Testis (tissue), 3 donors: Measurements from ENCODE around the gene CAMP. TPM values are rescaled to one million over a fixed set of nuclear protein-coding genes. Genes with fewer than 3 reads are reported as not detected.

Experiments
- DNase-seq: peaks from one replicate; pipeline ENCODE4 v3.0.0-alpha.2; 2019
- H3K27ac ChIP-seq, 2 donors: fragments of 200-600 bp; sonication (generic); one replicate each; pipeline ENCODE4 v1.5.1; 2019
- H3K27me3 ChIP-seq: fragments of 200-600 bp; sonication (generic); one replicate; pipeline ENCODE4 v1.5.1; 2019
- H3K36me3 ChIP-seq: fragments of 200-600 bp; sonication (generic); one replicate; pipeline ENCODE4 v1.5.1; 2017; ENCODE audit warnings: low read depth; ENCODE audit errors: missing control alignments
- H3K4me1 ChIP-seq: fragments of 200-600 bp; sonication (generic); one replicate; pipeline ENCODE4 v1.5.1; 2019
- H3K4me3 ChIP-seq, 2 donors: fragments of 200-600 bp; sonication (generic); one replicate each; pipeline ENCODE4 v1.5.1; 2017 to 2019
- H3K9me3 ChIP-seq: fragments of 200-600 bp; sonication (generic); one replicate; pipeline ENCODE4 v1.5.1; 2017
- POLR2A ChIP-seq: fragments of 450-650 bp; IDR thresholded peaks from one replicate; pipeline ENCODE4 v1.6.1; 2017; ENCODE audit warnings: antibody characterized with exemption, mild to moderate bottlenecking, moderate library complexity
- WGBS, 2 donors: methylation state at CpG; one replicate each; pipeline ENCODE4 v1.1.5; 2018; 5-methylcytosine and 5-hydroxymethylcytosine counted together
- intact Hi-C: fragments of 100-400 bp; cut with DNase I; formaldehyde crosslinking; loops from one replicate; pipeline ENCODE4 v1.15.1; 2023; ENCODE audit warnings: low total_unique reads
- polyA plus RNA-seq: library from polyadenylated mRNA; stranded (reverse); fragments of 350-450 nt; fragmentation: Illumina TruSeq; extraction: RNeasy Lipid Tissue Mini Kit (QIAGEN cat#74804); gene quantifications from one replicate; pipeline ENCODE4 v1.2.3, GENCODE V29; 2014; ENCODE audit warnings: low read depth, low replicate concordance; ENCODE audit not compliant: insufficient read depth
- total RNA-seq, 2 donors: library from RNA; depleted of rRNA; stranded (reverse); fragments of >200 nt; gene quantifications; one replicate each; pipeline ENCODE4 v1.2.3, GENCODE V29; 2016
- TF ChIP-seq, protein P1 (sequence below), 3 experiments: fragments of 450-650 bp in 2 of 3; fragments of 200-600 bp in 1 of 3; sonication (generic) in 1 of 3; IDR thresholded peaks; one replicate each; pipeline ENCODE4 v1.5.1; 2016 to 2019; ENCODE audit warnings: antibody characterized with exemption in 3 of 3, mild to moderate bottlenecking in 2 of 3, moderate library complexity in 1 of 3

CAMP gene
- total and polyA plus RNA-seq, 3 donors from 2014 or later, result 1.4 to 2.8 (median 1.7) TPM

DNA sequence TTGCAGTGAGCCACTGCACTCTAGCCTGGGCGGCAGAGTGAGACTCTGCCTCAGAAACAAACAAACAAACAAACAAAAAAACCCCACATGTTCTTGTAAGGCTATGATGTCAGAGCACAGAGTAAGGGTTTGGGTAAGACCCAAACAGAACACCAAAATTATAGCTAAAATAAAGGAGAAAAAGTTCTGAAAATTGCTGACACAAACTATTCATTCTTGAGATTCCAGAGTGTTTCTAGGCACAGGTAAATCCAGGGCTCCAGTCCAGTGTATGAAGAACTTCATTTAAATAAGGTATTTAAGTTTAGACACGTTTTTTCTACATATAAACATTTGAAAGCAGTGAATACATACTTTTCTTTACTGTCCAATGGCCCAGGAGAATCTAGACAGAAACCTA, 39.0 kb upstream of the CAMP start:
- H3K36me3 ChIP-seq, result no peaks in the 10 kb centered on the region
- peaks cover 11% of the 10 kb centered on the region for H3K4me1 ChIP-seq
- no peaks in the 10 kb centered on the region for H3K9me3 ChIP-seq
- intact Hi-C loops, result no loop called here
- DNase-seq, result no peak
- H3K27ac ChIP-seq, result no peak overlapping the region
- no peak overlapping the region for H3K4me3 ChIP-seq
- 89 to 91% methylated on average over 2 of the region's 2 CpGs for WGBS, 2 donors
- no peak for TF ChIP-seq POLR2A
- TF ChIP-seq, protein P1, sequence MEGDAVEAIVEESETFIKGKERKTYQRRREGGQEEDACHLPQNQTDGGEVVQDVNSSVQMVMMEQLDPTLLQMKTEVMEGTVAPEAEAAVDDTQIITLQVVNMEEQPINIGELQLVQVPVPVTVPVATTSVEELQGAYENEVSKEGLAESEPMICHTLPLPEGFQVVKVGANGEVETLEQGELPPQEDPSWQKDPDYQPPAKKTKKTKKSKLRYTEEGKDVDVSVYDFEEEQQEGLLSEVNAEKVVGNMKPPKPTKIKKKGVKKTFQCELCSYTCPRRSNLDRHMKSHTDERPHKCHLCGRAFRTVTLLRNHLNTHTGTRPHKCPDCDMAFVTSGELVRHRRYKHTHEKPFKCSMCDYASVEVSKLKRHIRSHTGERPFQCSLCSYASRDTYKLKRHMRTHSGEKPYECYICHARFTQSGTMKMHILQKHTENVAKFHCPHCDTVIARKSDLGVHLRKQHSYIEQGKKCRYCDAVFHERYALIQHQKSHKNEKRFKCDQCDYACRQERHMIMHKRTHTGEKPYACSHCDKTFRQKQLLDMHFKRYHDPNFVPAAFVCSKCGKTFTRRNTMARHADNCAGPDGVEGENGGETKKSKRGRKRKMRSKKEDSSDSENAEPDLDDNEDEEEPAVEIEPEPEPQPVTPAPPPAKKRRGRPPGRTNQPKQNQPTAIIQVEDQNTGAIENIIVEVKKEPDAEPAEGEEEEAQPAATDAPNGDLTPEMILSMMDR (IDR thresholded peaks at IDR 0.05), result no peak
- no peaks in the 10 kb centered on the region for H3K27me3 ChIP-seq

DNA sequence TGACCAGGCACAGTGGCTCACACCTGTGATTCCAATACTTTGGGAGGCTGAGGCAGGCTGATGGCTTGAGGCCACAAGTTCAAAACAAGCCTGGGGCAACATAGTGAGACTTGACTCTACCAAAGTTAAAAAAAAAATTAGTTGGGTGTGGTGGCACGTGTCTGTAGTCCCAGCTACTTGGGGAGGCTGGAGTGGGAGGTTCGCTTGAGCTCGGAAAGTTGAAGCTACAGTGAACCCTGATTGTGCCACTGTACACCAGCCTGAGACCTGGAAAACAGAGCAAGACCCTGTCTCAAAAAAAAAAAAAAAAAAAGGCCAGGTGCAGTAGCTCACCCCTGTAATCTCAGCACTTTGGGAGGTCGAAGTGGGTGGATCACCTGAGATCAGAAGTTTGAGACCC, 38.2 kb upstream of the CAMP start:
- H3K27me3 ChIP-seq, result no peaks in the 10 kb centered on the region
- no peak for DNase-seq
- H3K4me1 ChIP-seq, result peaks cover 11% of the 10 kb centered on the region
- WGBS, 2 donors, result 91 to 96% methylated on average over 4 of the region's 4 CpGs
- intact Hi-C loops, result no loop called here
- H3K27ac ChIP-seq, result no peak overlapping the region
- H3K4me3 ChIP-seq, result no peak overlapping the region
- H3K36me3 ChIP-seq, result no peaks in the 10 kb centered on the region
- H3K9me3 ChIP-seq, result no peaks in the 10 kb centered on the region
- TF ChIP-seq, protein P1 (IDR thresholded peaks at IDR 0.05), result no peak
- no peak for TF ChIP-seq POLR2A

DNA sequence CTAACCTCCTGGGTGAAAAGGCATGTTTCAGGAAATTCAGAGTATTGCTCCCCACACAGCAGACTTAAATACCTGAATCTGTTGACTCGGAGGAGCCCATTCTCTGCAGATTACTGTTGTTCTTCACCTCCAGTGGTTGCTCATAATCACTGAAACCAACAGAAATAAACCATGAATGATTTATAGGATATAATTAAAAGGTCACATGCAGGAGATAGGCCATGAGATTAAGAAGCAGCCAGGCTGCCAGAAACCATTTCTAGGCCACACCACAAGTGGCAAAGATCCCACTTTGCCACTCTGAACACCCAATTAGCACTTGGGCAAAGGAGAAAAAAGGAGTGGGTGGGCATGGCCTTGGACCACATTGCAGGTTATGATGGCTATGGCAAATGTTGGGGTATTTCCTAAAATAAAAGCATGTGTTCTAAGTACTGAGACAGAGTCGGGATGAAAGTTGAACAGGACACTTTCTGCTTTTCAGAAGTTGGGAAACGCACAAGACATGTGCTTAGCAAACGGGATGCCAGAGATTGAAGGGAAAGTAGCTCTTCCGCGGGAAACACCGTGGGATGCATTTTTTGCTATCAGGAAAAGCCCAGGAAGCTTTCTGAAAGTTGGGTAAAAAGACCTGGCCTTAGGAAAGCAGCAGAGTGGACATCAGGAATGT, 36.5 kb upstream of the CAMP start:
- Histone ChIP-seq H3K36me3 (no peaks in the 10 kb centered on the region), H3K27me3 (no peaks in the 10 kb centered on the region), H3K4me1 (peaks cover 11% of the 10 kb centered on the region), H3K4me3 (peak overlapping the region; percentile 75 to 76), H3K9me3 (no peaks in the 10 kb centered on the region), H3K27ac (peak overlapping the region in 1 of 2 donors; percentile 78)
- TF ChIP-seq POLR2A, result no peak
- TF ChIP-seq, protein P1 (IDR thresholded peaks at IDR 0.05), result no peak
- DNase-seq, result no peak
- 16 to 24% methylated on average over 7 of the region's 7 CpGs for WGBS, 2 donors
- intact Hi-C loops, result no loop called here

DNA sequence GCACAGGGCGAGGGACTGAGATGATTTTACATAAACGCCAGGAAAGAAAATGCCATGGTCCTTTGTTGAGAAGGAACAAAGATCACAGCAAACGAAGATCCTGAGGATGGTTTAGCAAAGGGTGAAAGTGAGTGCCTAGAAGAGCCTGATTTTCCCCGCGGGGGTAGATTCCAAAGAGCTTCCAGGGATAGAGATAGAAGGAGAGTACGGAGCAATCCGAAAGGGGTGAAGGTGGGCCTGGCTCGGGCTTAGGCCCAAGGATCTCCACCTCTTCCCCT, 36.1 kb upstream of the CAMP start:
- Histone ChIP-seq H3K27me3 (no peaks in the 10 kb centered on the region), H3K27ac (peak overlapping the region in 1 of 2 donors; percentile 78), H3K9me3 (no peaks in the 10 kb centered on the region), H3K36me3 (no peaks in the 10 kb centered on the region), H3K4me3 (peak overlapping the region; percentile 75 to 76), H3K4me1 (peaks cover 11% of the 10 kb centered on the region)
- WGBS, 2 donors, result 7 to 8% methylated on average over 8 of the region's 8 CpGs
- intact Hi-C loops, result no loop called here
- TF ChIP-seq, protein P1 (IDR thresholded peaks at IDR 0.05), result no peak
- TF ChIP-seq POLR2A, result no peak
- no peak for DNase-seq
